H1 (cell line): ENCODE measurements around the gene TEX2. TPM values are rescaled to one million over a fixed set of nuclear protein-coding genes. Genes with fewer than 3 reads are reported as not detected.

Source experiments
- BACH1 ChIP-seq: IDR thresholded peaks from 2 replicates; pipeline ENCODE4 v1.6.1; 2012; ENCODE audit warnings: low read length, improper control_type of control experiment
- CBX5 ChIP-seq: fragments of 300-800, 300-1000 bp; sonication (generic); IDR thresholded peaks from 2 replicates; pipeline ENCODE4 v1.7.1; 2016; ENCODE audit warnings: antibody characterized with exemption, low read length, low read depth
- CTBP2 ChIP-seq: IDR thresholded peaks from 2 replicates; pipeline ENCODE4 v1.7.0; 2011; ENCODE audit warnings: borderline replicate concordance, mild to moderate bottlenecking, moderate library complexity, mixed read lengths, low read length; ENCODE audit not compliant: insufficient read depth, insufficient read length
- GTF2F1 ChIP-seq: IDR thresholded peaks from 2 replicates; pipeline ENCODE4 v1.6.1; 2012; ENCODE audit warnings: low read depth, low read length, improper control_type of control experiment, borderline replicate concordance
- KDM5A ChIP-seq: fragments of 200-600 bp; IDR thresholded peaks from 2 replicates; pipeline ENCODE4 v1.7.1; 2012; ENCODE audit warnings: mild to moderate bottlenecking, low read length, inconsistent platforms, mixed read lengths
- SP4 ChIP-seq: IDR thresholded peaks from 2 replicates; pipeline ENCODE4 v1.6.1; 2012; ENCODE audit warnings: low read length, inconsistent platforms
- ZNF274 ChIP-seq: IDR thresholded peaks from 2 replicates; pipeline ENCODE4 v1.7.0; 2012; ENCODE audit warnings: low read length, borderline replicate concordance; ENCODE audit errors: extremely low read depth
- polyA plus RNA-seq, 7 experiments: library from polyadenylated mRNA; depleted of rRNA in 3 of 7; stranded (reverse) in 5 of 7; unstranded in 2 of 7; fragments of >200 nt in 5 of 7; fragments of 200-250 nt in 2 of 7; gene quantifications; 1 replicate in 5 of 7; 2 replicates in 1 of 7; 4 replicates in 1 of 7; pipeline versions ENCODE4 v1.2.1 to v1.2.3, GENCODE V29; 2011 to 2013; ENCODE audit warnings: missing spikeins in 2 of 7, mixed read lengths in 2 of 7
- total RNA-seq: library from RNA; stranded (reverse); fragmentation: NEBNext Ultra II Directional; extraction: Animal tissue kit (Norgen Biotek cat#: 25700); gene quantifications from 2 replicates; pipeline ENCODE4 v1.2.1, GENCODE V29; 2021
- TF ChIP-seq, protein P1 (sequence below): fragments of 300-600 bp; sonication (generic); IDR thresholded peaks from 2 replicates; pipeline ENCODE4 v1.7.1; 2012; ENCODE audit warnings: low read length, moderate library complexity, mild to moderate bottlenecking, inconsistent platforms; ENCODE audit not compliant: insufficient replicate concordance

Gene TEX2
- total and polyA plus RNA-seq, 2 of the 8 experiments (the other 6 are each of a cell fraction or from before 2014, with no cell fraction given), result 6.1 to 15.6 TPM

DNA sequence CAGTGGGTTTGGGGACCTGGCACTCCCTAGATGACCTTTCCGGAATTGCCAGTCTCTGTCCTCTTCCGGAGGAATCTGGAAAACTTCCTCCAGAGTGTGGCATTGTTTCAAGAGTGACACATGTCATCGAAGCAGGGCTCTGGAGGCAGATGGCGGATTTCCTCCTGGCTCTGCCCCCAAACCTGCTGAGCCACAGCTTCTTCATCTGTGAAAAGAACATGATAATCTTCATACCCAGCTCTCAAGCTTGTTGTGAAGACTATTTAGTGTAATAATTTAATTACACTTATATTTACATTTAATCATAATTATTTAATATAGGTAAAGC, 19.7 kb upstream of the TEX2 start (continued):
- TF ChIP-seq, protein P1, sequence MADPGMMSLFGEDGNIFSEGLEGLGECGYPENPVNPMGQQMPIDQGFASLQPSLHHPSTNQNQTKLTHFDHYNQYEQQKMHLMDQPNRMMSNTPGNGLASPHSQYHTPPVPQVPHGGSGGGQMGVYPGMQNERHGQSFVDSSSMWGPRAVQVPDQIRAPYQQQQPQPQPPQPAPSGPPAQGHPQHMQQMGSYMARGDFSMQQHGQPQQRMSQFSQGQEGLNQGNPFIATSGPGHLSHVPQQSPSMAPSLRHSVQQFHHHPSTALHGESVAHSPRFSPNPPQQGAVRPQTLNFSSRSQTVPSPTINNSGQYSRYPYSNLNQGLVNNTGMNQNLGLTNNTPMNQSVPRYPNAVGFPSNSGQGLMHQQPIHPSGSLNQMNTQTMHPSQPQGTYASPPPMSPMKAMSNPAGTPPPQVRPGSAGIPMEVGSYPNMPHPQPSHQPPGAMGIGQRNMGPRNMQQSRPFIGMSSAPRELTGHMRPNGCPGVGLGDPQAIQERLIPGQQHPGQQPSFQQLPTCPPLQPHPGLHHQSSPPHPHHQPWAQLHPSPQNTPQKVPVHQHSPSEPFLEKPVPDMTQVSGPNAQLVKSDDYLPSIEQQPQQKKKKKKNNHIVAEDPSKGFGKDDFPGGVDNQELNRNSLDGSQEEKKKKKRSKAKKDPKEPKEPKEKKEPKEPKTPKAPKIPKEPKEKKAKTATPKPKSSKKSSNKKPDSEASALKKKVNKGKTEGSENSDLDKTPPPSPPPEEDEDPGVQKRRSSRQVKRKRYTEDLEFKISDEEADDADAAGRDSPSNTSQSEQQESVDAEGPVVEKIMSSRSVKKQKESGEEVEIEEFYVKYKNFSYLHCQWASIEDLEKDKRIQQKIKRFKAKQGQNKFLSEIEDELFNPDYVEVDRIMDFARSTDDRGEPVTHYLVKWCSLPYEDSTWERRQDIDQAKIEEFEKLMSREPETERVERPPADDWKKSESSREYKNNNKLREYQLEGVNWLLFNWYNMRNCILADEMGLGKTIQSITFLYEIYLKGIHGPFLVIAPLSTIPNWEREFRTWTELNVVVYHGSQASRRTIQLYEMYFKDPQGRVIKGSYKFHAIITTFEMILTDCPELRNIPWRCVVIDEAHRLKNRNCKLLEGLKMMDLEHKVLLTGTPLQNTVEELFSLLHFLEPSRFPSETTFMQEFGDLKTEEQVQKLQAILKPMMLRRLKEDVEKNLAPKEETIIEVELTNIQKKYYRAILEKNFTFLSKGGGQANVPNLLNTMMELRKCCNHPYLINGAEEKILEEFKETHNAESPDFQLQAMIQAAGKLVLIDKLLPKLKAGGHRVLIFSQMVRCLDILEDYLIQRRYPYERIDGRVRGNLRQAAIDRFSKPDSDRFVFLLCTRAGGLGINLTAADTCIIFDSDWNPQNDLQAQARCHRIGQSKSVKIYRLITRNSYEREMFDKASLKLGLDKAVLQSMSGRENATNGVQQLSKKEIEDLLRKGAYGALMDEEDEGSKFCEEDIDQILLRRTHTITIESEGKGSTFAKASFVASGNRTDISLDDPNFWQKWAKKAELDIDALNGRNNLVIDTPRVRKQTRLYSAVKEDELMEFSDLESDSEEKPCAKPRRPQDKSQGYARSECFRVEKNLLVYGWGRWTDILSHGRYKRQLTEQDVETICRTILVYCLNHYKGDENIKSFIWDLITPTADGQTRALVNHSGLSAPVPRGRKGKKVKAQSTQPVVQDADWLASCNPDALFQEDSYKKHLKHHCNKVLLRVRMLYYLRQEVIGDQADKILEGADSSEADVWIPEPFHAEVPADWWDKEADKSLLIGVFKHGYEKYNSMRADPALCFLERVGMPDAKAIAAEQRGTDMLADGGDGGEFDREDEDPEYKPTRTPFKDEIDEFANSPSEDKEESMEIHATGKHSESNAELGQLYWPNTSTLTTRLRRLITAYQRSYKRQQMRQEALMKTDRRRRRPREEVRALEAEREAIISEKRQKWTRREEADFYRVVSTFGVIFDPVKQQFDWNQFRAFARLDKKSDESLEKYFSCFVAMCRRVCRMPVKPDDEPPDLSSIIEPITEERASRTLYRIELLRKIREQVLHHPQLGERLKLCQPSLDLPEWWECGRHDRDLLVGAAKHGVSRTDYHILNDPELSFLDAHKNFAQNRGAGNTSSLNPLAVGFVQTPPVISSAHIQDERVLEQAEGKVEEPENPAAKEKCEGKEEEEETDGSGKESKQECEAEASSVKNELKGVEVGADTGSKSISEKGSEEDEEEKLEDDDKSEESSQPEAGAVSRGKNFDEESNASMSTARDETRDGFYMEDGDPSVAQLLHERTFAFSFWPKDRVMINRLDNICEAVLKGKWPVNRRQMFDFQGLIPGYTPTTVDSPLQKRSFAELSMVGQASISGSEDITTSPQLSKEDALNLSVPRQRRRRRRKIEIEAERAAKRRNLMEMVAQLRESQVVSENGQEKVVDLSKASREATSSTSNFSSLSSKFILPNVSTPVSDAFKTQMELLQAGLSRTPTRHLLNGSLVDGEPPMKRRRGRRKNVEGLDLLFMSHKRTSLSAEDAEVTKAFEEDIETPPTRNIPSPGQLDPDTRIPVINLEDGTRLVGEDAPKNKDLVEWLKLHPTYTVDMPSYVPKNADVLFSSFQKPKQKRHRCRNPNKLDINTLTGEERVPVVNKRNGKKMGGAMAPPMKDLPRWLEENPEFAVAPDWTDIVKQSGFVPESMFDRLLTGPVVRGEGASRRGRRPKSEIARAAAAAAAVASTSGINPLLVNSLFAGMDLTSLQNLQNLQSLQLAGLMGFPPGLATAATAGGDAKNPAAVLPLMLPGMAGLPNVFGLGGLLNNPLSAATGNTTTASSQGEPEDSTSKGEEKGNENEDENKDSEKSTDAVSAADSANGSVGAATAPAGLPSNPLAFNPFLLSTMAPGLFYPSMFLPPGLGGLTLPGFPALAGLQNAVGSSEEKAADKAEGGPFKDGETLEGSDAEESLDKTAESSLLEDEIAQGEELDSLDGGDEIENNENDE, result no peak
- TF ChIP-seq CBX5 (no peak), CTBP2 (no peak), ZNF274 (no peak), KDM5A (no peak), SP4 (no peak), BACH1 (no peak), GTF2F1 (no peak)
